GM12873 (cell line): Measurements from ENCODE around the gene EOMES.

Experiments
- CTCF ChIP-seq: IDR thresholded peaks from 2 replicates; pipeline ENCODE4 v1.5.1; 2012; ENCODE audit warnings: low read depth, mild to moderate bottlenecking, moderate library complexity, low read length, control low read depth; ENCODE audit not compliant: insufficient read depth; ENCODE audit errors: missing control alignments

EOMES gene

GRCh38 chr3:27721717-27722564 is at the start of gene EOMES:
Gene EOMES, minus strand, starts transcription at chr3:27722323. Its CDS starts 29 bp downstream, at chr3:27722294.
- TF ChIP-seq CTCF: peak; percentile 35

- no peak for TF ChIP-seq CTCF
Observed at GRCh38 chr3:27767000-27767399, 44.9 kb upstream of the EOMES start.

GRCh38 chr3:27758083-27758482 is 36.0 kb upstream of the EOMES start:
- no peak for TF ChIP-seq CTCF

GRCh38 chr3:27756877-27757276 is 34.8 kb upstream of the EOMES start:
- no peak for TF ChIP-seq CTCF

GRCh38 chr3:27752926-27753325 is 30.8 kb upstream of the EOMES start:
- no peak for TF ChIP-seq CTCF

GRCh38 chr3:27749643-27750042 is 27.5 kb upstream of the EOMES start:
- no peak for TF ChIP-seq CTCF

GRCh38 chr3:27746838-27747237 is 24.7 kb upstream of the EOMES start:
- TF ChIP-seq CTCF: no peak
